Peyer's patch (tissue), 4 donors: Measurements from ENCODE around the gene LAIR1. TPM values are rescaled to one million over a fixed set of nuclear protein-coding genes. Genes with fewer than 3 reads are reported as not detected.

Experiments
- DNase-seq, 3 donors: peaks; one replicate each; pipeline ENCODE4 v3.0.0-alpha.2; 2017 to 2019
- H3K27ac ChIP-seq, 4 donors: fragments of 200-600 bp; sonication (generic); one replicate each; pipeline ENCODE4 v1.5.1; 2016 to 2019
- H3K27me3 ChIP-seq, 2 donors: fragments of 200-600 bp; sonication (generic); one replicate each; pipeline ENCODE4 v1.5.1; 2019
- H3K36me3 ChIP-seq, 3 donors: fragments of 200-600 bp; sonication (generic); one replicate each; pipeline ENCODE4 v1.5.1; 2016 to 2019
- H3K4me1 ChIP-seq, 4 donors: fragments of 200-600 bp; sonication (generic); one replicate each; pipeline ENCODE4 v1.5.1; 2016 to 2019
- H3K4me3 ChIP-seq, 4 donors: fragments of 200-600 bp; sonication (generic); 1 replicate in 3 of 4; 2 replicates in 1 of 4; pipeline ENCODE4 v1.5.1; 2016 to 2019; ENCODE audit warnings: mild to moderate bottlenecking in 1 of 4
- H3K9me3 ChIP-seq, 4 donors: fragments of 200-600 bp; sonication (generic); one replicate each; pipeline ENCODE4 v1.5.1; 2016 to 2019; ENCODE audit warnings: mild to moderate bottlenecking in 1 of 4
- CTCF ChIP-seq, 6 experiments: fragments of 450-650 bp in 4 of 6; fragments of 200-600 bp in 2 of 6; sonication (generic) in 1 of 6; IDR thresholded peaks; one replicate each; pipeline ENCODE4 v1.5.1; 2017 to 2019; ENCODE audit warnings: antibody characterized with exemption in 6 of 6, mild to moderate bottlenecking in 3 of 6, moderate library complexity in 1 of 6
- POLR2A ChIP-seq, 2 donors: fragments of 450-650 bp; IDR thresholded peaks; one replicate each; pipeline ENCODE4 v1.5.1; 2017; ENCODE audit warnings: antibody characterized with exemption in 2 of 2, mild to moderate bottlenecking in 2 of 2, moderate library complexity in 2 of 2
- total RNA-seq, 4 donors: library from RNA; depleted of rRNA; stranded (reverse); fragments of >200 nt; gene quantifications; one replicate each; pipeline ENCODE4 v1.1.0, GENCODE V29; 2016

Gene LAIR1
- total RNA-seq, 4 donors from 2014 or later, result 2.6 to 51.2 (median 10.0) TPM

- no peaks in the 10 kb centered on the region for H3K9me3 ChIP-seq
These were observed 9.1 kb downstream of the LAIR1 start for GRCh38 chr19:54355675-54356074.

GRCh38 chr19:54354761-54355160 is 10.0 kb downstream of the LAIR1 start:
- no peaks in the 10 kb centered on the region for H3K9me3 ChIP-seq
- no peaks in the 10 kb centered on the region for H3K4me1 ChIP-seq
- TF ChIP-seq CTCF (IDR thresholded peaks at IDR 0.05) (no peak), POLR2A (IDR thresholded peaks at IDR 0.05) (no peak)
- no peaks in the 10 kb centered on the region for H3K36me3 ChIP-seq
- no peak for DNase-seq
- no peaks in the 10 kb centered on the region for H3K27me3 ChIP-seq
- H3K27ac ChIP-seq, result no peak overlapping the region
- H3K4me3 ChIP-seq, result no peak overlapping the region

More at GRCh38 chr19:54355675-54356074, 9.1 kb downstream of the LAIR1 start:
- H3K4me3 ChIP-seq, result no peak overlapping the region
- no peak overlapping the region for H3K27ac ChIP-seq
- no peaks in the 10 kb centered on the region for H3K36me3 ChIP-seq
- no peaks in the 10 kb centered on the region for H3K4me1 ChIP-seq
- no peak for TF ChIP-seq POLR2A (IDR thresholded peaks at IDR 0.05)
- TF ChIP-seq CTCF (IDR thresholded peaks at IDR 0.05), result no peak
- peak in 1 of 3 donors; percentile 40 for DNase-seq
- H3K27me3 ChIP-seq, result no peaks in the 10 kb centered on the region

GRCh38 chr19:54352546-54352945 is 12.2 kb downstream of the LAIR1 start:
- Histone ChIP-seq H3K27me3 (no peaks in the 10 kb centered on the region), H3K9me3 (no peaks in the 10 kb centered on the region), H3K4me3 (no peak overlapping the region), H3K36me3 (no peaks in the 10 kb centered on the region), H3K27ac (peak overlapping the region in 1 of 4 donors; percentile 67), H3K4me1 (no peaks in the 10 kb centered on the region)
- TF ChIP-seq POLR2A (IDR thresholded peaks at IDR 0.05), result no peak
- DNase-seq, result no peak

- peak in 1 of 3 donors; percentile 47 for DNase-seq
- H3K27ac ChIP-seq, result peak overlapping the region in 1 of 4 donors; percentile 67
- no peaks in the 10 kb centered on the region for H3K9me3 ChIP-seq
- H3K27me3 ChIP-seq, result no peaks in the 10 kb centered on the region
- no peaks in the 10 kb centered on the region for H3K4me1 ChIP-seq
- no peak overlapping the region for H3K4me3 ChIP-seq
- no peaks in the 10 kb centered on the region for H3K36me3 ChIP-seq
- TF ChIP-seq CTCF (IDR thresholded peaks at IDR 0.05), result no peak
These were observed 12.7 kb downstream of the LAIR1 start for GRCh38 chr19:54352041-54352440.

GRCh38 chr19:54351474-54351873 is 13.3 kb downstream of the LAIR1 start:
- no peak overlapping the region for H3K4me3 ChIP-seq
- H3K9me3 ChIP-seq, result no peaks in the 10 kb centered on the region
- H3K4me1 ChIP-seq, result no peaks in the 10 kb centered on the region
- no peak for DNase-seq
- TF ChIP-seq POLR2A (IDR thresholded peaks at IDR 0.05) (no peak), CTCF (IDR thresholded peaks at IDR 0.05) (no peak)
- H3K27ac ChIP-seq, result peak overlapping the region in 1 of 4 donors; percentile 67
- H3K36me3 ChIP-seq, result no peaks in the 10 kb centered on the region
- no peaks in the 10 kb centered on the region for H3K27me3 ChIP-seq

- peak overlapping the region in 1 of 4 donors; percentile 43 for H3K27ac ChIP-seq
- H3K9me3 ChIP-seq, result no peaks in the 10 kb centered on the region
- no peaks in the 10 kb centered on the region for H3K36me3 ChIP-seq
- no peaks in the 10 kb centered on the region for H3K4me1 ChIP-seq
- TF ChIP-seq POLR2A (IDR thresholded peaks at IDR 0.05) (no peak), CTCF (IDR thresholded peaks at IDR 0.05) (no peak)
- H3K27me3 ChIP-seq, result no peaks in the 10 kb centered on the region
- peak in 2 of 3 donors; percentile 66 to 68 for DNase-seq
- H3K4me3 ChIP-seq, result no peak overlapping the region
These were observed 18.8 kb downstream of the LAIR1 start for GRCh38 chr19:54345938-54346386.
